HEK293 (cell line): Measurements from ENCODE around the gene MNT.
A peak's percentile ranks its signal among the peaks of the same experiment; 100 is the strongest.
"Not testable (repeated sequence)": the region's sequence is repeated elsewhere in the genome, so short reads cannot be mapped to it uniquely, and the experiment has no call there.

Experiments used
- CTCF ChIA-PET: fragments of 350-600 bp; formaldehyde crosslinking; extraction: SDS; loops from one replicate; lab custom pipeline; 2021; ENCODE audit warnings: antibody characterized with exemption; lab: Yijun Ruan, JAX
- POLR2A ChIA-PET: fragments of 300-600 bp; formaldehyde crosslinking; extraction: SDS; loops from one replicate; lab custom pipeline; 2020; ENCODE audit warnings: antibody characterized with exemption, inconsistent platforms; lab: Yijun Ruan, JAX
- H3K27ac ChIP-seq: fragments of 200-500 bp; sonication (Bioruptor generic); 2 replicates; pipeline ENCODE4 v1.5.1; 2014; ENCODE audit warnings: low read depth, low read length, control low read depth, inconsistent platforms; ENCODE audit errors: extremely low read depth
- H3K36me3 ChIP-seq, 2 experiments: fragments of 200-500 bp in 1 of 2; sonication (Bioruptor generic) in 1 of 2; 1 replicate in 1 of 2; 2 replicates in 1 of 2; pipeline ENCODE4 v1.5.1; 2014 to 2017; ENCODE audit warnings: inconsistent platforms in 2 of 2, low read length in 2 of 2; ENCODE audit not compliant: control insufficient read depth in 2 of 2, insufficient read depth in 1 of 2
- H3K4me1 ChIP-seq: fragments of 200-500 bp; sonication (Bioruptor generic); 2 replicates; pipeline ENCODE4 v1.5.1; 2014; ENCODE audit warnings: mild to moderate bottlenecking, low read length, inconsistent platforms; ENCODE audit not compliant: control insufficient read depth, insufficient read depth
- H3K4me3 ChIP-seq: 2 replicates; pipeline ENCODE4 v1.5.1; 2011; ENCODE audit warnings: low read depth, mild to moderate bottlenecking, control low read depth, low read length, moderate library complexity
- H3K9me3 ChIP-seq: fragments of 200-500 bp; sonication (Bioruptor generic); 2 replicates; pipeline ENCODE4 v1.5.1; 2014; ENCODE audit warnings: low read depth, low read length, inconsistent platforms; ENCODE audit not compliant: control insufficient read depth, insufficient read depth
- FEZF1 ChIP-seq: fragments of 450-650 bp; formaldehyde crosslinking; IDR thresholded peaks from 2 replicates; pipeline ENCODE4 v1.5.1; 2016; ENCODE audit warnings: missing biosample characterization, missing genetic modification characterization
- GLIS1 ChIP-seq: fragments of 450-650 bp; formaldehyde crosslinking; IDR thresholded peaks from 2 replicates; pipeline ENCODE4 v1.5.1; 2016; ENCODE audit warnings: missing biosample characterization, missing genetic modification characterization
- PRDM1 ChIP-seq: fragments of 450-650 bp; formaldehyde crosslinking; IDR thresholded peaks from 2 replicates; pipeline ENCODE4; 2016; ENCODE audit warnings: missing biosample characterization, missing genetic modification characterization
- REST ChIP-seq: fragments of 450-650 bp; formaldehyde crosslinking; IDR thresholded peaks from 2 replicates; pipeline ENCODE4 v1.5.1; 2016; ENCODE audit warnings: missing biosample characterization, missing genetic modification characterization
- TCF7L2 ChIP-seq: IDR thresholded peaks from 2 replicates; pipeline ENCODE4 v1.6.1; 2011; ENCODE audit warnings: low read depth, mild to moderate bottlenecking, inconsistent platforms, low read length, moderate library complexity, borderline replicate concordance
- TRIM28 ChIP-seq: IDR thresholded peaks from 2 replicates; pipeline ENCODE4 v1.6.1; 2011; ENCODE audit warnings: low read length, control low read depth, borderline replicate concordance
- ZNF146 ChIP-seq: fragments of 450-650 bp; formaldehyde crosslinking; IDR thresholded peaks from 2 replicates; pipeline ENCODE4 v1.5.1; 2016; ENCODE audit warnings: missing biosample characterization, missing genetic modification characterization
- ZNF211 ChIP-seq: fragments of 450-650 bp; formaldehyde crosslinking; IDR thresholded peaks from 2 replicates; pipeline ENCODE4 v1.5.1; 2016; ENCODE audit warnings: low read depth, missing biosample characterization, missing genetic modification characterization
- ZNF677 ChIP-seq: fragments of 450-650 bp; IDR thresholded peaks from 2 replicates; pipeline ENCODE4 v1.5.0; 2018; ENCODE audit warnings: missing biosample characterization, mild to moderate bottlenecking, missing genetic modification characterization, moderate library complexity
- ZNF777 ChIP-seq: fragments of 450-650 bp; formaldehyde crosslinking; IDR thresholded peaks from 2 replicates; pipeline ENCODE4 v1.5.1; 2017; ENCODE audit warnings: missing biosample characterization, missing genetic modification characterization, borderline replicate concordance
- ZSCAN30 ChIP-seq: fragments of 450-650 bp; IDR thresholded peaks from 2 replicates; pipeline ENCODE4 v1.5.1; 2018; ENCODE audit warnings: missing biosample characterization, mild to moderate bottlenecking, missing genetic modification characterization, moderate library complexity
- TF ChIP-seq, protein P1 (sequence below): fragments of 450-650 bp; formaldehyde crosslinking; IDR thresholded peaks from 2 replicates; pipeline ENCODE4 v1.5.1; 2017; ENCODE audit warnings: missing biosample characterization, missing genetic modification characterization
- TF ChIP-seq, protein P2 (sequence below): fragments of 450-650 bp; formaldehyde crosslinking; IDR thresholded peaks from 2 replicates; pipeline ENCODE4 v1.5.1; 2016; ENCODE audit warnings: missing biosample characterization, missing genetic modification characterization

MNT gene

GRCh38 chr17:2442166-2442565 is 41.3 kb upstream of the MNT start:
- no peaks in the 10 kb centered on the region for H3K4me1 ChIP-seq
- peaks cover 36 to 40% of the 10 kb centered on the region in 2 experiments for H3K36me3 ChIP-seq
- ChIA-PET CTCF (no interaction called here), POLR2A (no interaction called here)
- H3K27ac ChIP-seq: no peak overlapping the region
- H3K4me3 ChIP-seq: no peak overlapping the region
- TF ChIP-seq TCF7L2 (no peak), REST (tag by site-specific recombination) (no peak), ZNF777 (tag by site-specific recombination) (no peak), ZNF677 (tag by site-specific recombination) (no peak), PRDM1 (tag by site-specific recombination) (peak; percentile 37; the same call in 1 of the 2 replicates), ZSCAN30 (tag by site-specific recombination) (no peak)
- TF ChIP-seq, protein P1, sequence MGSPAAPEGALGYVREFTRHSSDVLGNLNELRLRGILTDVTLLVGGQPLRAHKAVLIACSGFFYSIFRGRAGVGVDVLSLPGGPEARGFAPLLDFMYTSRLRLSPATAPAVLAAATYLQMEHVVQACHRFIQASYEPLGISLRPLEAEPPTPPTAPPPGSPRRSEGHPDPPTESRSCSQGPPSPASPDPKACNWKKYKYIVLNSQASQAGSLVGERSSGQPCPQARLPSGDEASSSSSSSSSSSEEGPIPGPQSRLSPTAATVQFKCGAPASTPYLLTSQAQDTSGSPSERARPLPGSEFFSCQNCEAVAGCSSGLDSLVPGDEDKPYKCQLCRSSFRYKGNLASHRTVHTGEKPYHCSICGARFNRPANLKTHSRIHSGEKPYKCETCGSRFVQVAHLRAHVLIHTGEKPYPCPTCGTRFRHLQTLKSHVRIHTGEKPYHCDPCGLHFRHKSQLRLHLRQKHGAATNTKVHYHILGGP: peak; percentile 16; the same call in 1 of the 2 replicates
- H3K9me3 ChIP-seq: no peaks in the 10 kb centered on the region; the same call in 1 of the 2 replicates

- Histone ChIP-seq H3K4me1 (no peaks in the 10 kb centered on the region), H3K9me3 (no peaks in the 10 kb centered on the region; the same call in 1 of the 2 replicates), H3K4me3 (no peak overlapping the region), H3K36me3 (peaks cover 42 to 49% of the 10 kb centered on the region in 2 experiments)
- TF ChIP-seq, protein P2, sequence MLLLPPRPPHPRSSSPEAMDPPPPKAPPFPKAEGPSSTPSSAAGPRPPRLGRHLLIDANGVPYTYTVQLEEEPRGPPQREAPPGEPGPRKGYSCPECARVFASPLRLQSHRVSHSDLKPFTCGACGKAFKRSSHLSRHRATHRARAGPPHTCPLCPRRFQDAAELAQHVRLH (tag by site-specific recombination): 0 out of 2 replicates have a peak, but pooled peaks have one; percentile 10
- TF ChIP-seq ZNF146 (tag by site-specific recombination): peak; percentile 94
- no peak for TF ChIP-seq FEZF1 (tag by site-specific recombination)
- TF ChIP-seq GLIS1: no peak
- no peak for TF ChIP-seq ZNF211
- TF ChIP-seq, all 188 proteins: peak for 2
- POLR2A ChIA-PET: no interaction called here
- no peak overlapping the region for H3K27ac ChIP-seq
- CTCF ChIA-PET: interaction anchor here (1.1 kb wide), 1 partner anchor 235 kb away, joined by 3 read pairs; no protein-coding TSS in a partner anchor
Observed at GRCh38 chr17:2440930-2441329, 40.1 kb upstream of the MNT start.

GRCh38 chr17:2439997-2440396 is 39.1 kb upstream of the MNT start:
- H3K4me1 ChIP-seq, H3K27ac ChIP-seq, H3K4me3 ChIP-seq, H3K9me3 ChIP-seq, POLR2A ChIA-PET, CTCF ChIA-PET: not testable (repeated sequence)
- H3K36me3 ChIP-seq: peaks cover 42 to 49% of the 10 kb centered on the region in 2 experiments

DNA sequence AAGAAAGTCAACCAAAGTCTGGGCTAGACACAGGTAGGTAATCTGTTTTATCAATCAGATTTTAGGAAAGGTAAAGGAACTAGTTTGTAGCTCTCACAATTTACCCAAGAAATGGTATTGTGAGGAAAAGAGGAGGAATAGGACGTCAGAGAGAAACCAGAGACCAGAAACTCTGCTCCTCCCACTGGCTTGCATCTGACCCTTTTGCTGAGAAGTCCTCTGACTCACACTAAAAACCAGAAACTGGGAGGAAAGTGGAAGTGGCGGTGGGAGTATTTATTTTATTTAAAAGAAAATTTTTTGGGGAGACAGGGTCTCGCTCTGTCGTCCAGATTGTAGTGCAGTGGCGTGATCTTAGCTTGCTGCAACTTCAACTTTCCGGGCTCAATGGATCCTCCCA is 38.0 kb upstream of the MNT start:
- H3K36me3 ChIP-seq: peaks cover 45 to 58% of the 10 kb centered on the region in 2 experiments
- H3K4me3 ChIP-seq: no peak overlapping the region
- TF ChIP-seq TRIM28: no peak
- TF ChIP-seq, protein P1: no peak
- CTCF ChIA-PET: interaction anchor here (0.7 to 2.3 kb wide), 3 partner anchors 23 to 237 kb away, joined by 3 to 10 read pairs (median 9); no protein-coding TSS in a partner anchor
- POLR2A ChIA-PET: no interaction called here
- no peaks in the 10 kb centered on the region for H3K9me3 ChIP-seq
- H3K27ac ChIP-seq: no peak overlapping the region
- H3K4me1 ChIP-seq: no peaks in the 10 kb centered on the region
